Upper lobe of left lung (tissue), 6 donors: ENCODE data around the gene FADS2. TPM values are rescaled to one million over a fixed set of nuclear protein-coding genes. Genes with fewer than 3 reads are reported as not detected.

Source experiments
- ATAC-seq, 2 donors: fragments of 200-7000 bp; cut with Tn5 transposase; one replicate each; pipeline ENCODE4 v1.9.1; 2022; ENCODE audit warnings: mild to moderate bottlenecking in 2 of 2, moderate library complexity in 2 of 2; ENCODE audit not compliant: low FRiP score in 2 of 2
- DNase-seq, 2 donors: peaks; one replicate each; pipeline ENCODE4 v3.0.0-alpha.2; 2019 to 2020
- H3K27ac ChIP-seq, 4 donors: fragments of 200-600 bp; sonication (generic); one replicate each; pipeline ENCODE4 v1.5.1; 2016 to 2019
- H3K27me3 ChIP-seq, 4 donors: fragments of 200-600 bp; sonication (generic); one replicate each; pipeline ENCODE4 v1.5.1; 2017 to 2019
- H3K36me3 ChIP-seq, 4 donors: fragments of 200-600 bp; sonication (generic); one replicate each; pipeline ENCODE4 v1.5.1; 2016 to 2019
- H3K4me1 ChIP-seq, 4 donors: fragments of 200-600 bp; sonication (generic); one replicate each; pipeline ENCODE4 v1.5.1; 2018 to 2019
- H3K4me3 ChIP-seq, 4 donors: fragments of 200-600 bp; sonication (generic); one replicate each; pipeline ENCODE4 v1.5.1; 2017 to 2019; ENCODE audit warnings: mild to moderate bottlenecking in 2 of 4, moderate library complexity in 1 of 4
- H3K9me3 ChIP-seq, 4 donors: fragments of 200-600 bp; sonication (generic); one replicate each; pipeline ENCODE4 v1.5.1; 2018 to 2019
- CTCF ChIP-seq, 6 experiments: fragments of 450-650 bp in 4 of 6; fragments of 200-600 bp in 2 of 6; sonication (generic) in 2 of 6; IDR thresholded peaks; one replicate each; pipeline ENCODE4 v1.5.1; 2016 to 2019; ENCODE audit warnings: antibody characterized with exemption in 6 of 6
- EP300 ChIP-seq, 4 donors: sonication (generic); formaldehyde crosslinking; IDR thresholded peaks; one replicate each; pipeline ENCODE4 v1.5.1; 2017; ENCODE audit warnings: antibody characterized with exemption in 4 of 4, control low read depth in 2 of 4
- POLR2A ChIP-seq, 4 donors: fragments of 450-650 bp; IDR thresholded peaks; one replicate each; pipeline ENCODE4 v1.5.1; 2016 to 2017; ENCODE audit warnings: antibody characterized with exemption in 4 of 4, mild to moderate bottlenecking in 2 of 4
- POLR2AphosphoS5 ChIP-seq, 2 donors: sonication (generic); formaldehyde crosslinking; IDR thresholded peaks; one replicate each; pipeline ENCODE4 v1.5.1; 2017; ENCODE audit warnings: antibody characterized with exemption in 2 of 2
- WGBS, 2 donors: methylation state at CpG; one replicate each; pipeline ENCODE4 v1.1.5; 2017 to 2018; 5-methylcytosine and 5-hydroxymethylcytosine counted together
- total RNA-seq, 6 donors: library from RNA; depleted of rRNA in 4 of 6; stranded (reverse); fragments of >200 nt in 4 of 6; gene quantifications; one replicate each; pipeline versions ENCODE4 v1.1.0 to v1.2.1, GENCODE V29; 2016 to 2021
- donor health status: DM: no; HTN: no; CAD: no; lungs with moderate emphysema.
- donor health status: DM: no; HTN: yes; CAD: no; lungs with severe emphysema.

Gene FADS2
- total RNA-seq, 6 donors from 2014 or later, result 13.5 to 92.5 (median 50.7) TPM

- no peaks in the 10 kb centered on the region for H3K9me3 ChIP-seq
- H3K4me3 ChIP-seq, result no peak overlapping the region
- no peaks in the 10 kb centered on the region for H3K36me3 ChIP-seq
- DNase-seq (no peak), ATAC-seq (no peak)
- no peak for TF ChIP-seq EP300 (IDR thresholded peaks at IDR 0.05)
- no peaks in the 10 kb centered on the region for H3K27me3 ChIP-seq
- no peak overlapping the region for H3K27ac ChIP-seq
- peaks cover 8 to 21% (median 13%) of the 10 kb centered on the region in 4 donors for H3K4me1 ChIP-seq
- 73 to 81% methylated on average over 17 of the region's 17 CpGs for WGBS, 2 donors
Measured at GRCh38 chr11:61895046-61895717, 67.1 kb downstream of the FADS2 start.

GRCh38 chr11:61895718-61896059, 67.6 kb downstream of the FADS2 start:
- H3K4me3 ChIP-seq, result no peak overlapping the region
- 42 to 69% methylated on average over 4 of the region's 4 CpGs for WGBS, 2 donors
- DNase-seq (no peak), ATAC-seq (no peak)
- no peaks in the 10 kb centered on the region for H3K36me3 ChIP-seq
- TF ChIP-seq POLR2AphosphoS5 (IDR thresholded peaks at IDR 0.05) (no peak), EP300 (IDR thresholded peaks at IDR 0.05) (no peak), CTCF (IDR thresholded peaks at IDR 0.05) (no peak), POLR2A (IDR thresholded peaks at IDR 0.05) (no peak)
- H3K27ac ChIP-seq, result no peak overlapping the region
- H3K9me3 ChIP-seq, result no peaks in the 10 kb centered on the region
- peaks cover 3 to 16% (median 8%) of the 10 kb centered on the region in 4 donors for H3K4me1 ChIP-seq
- H3K27me3 ChIP-seq, result no peaks in the 10 kb centered on the region

GRCh38 chr11:61896665-61897386, 68.7 kb downstream of the FADS2 start:
- Histone ChIP-seq H3K27ac (no peak overlapping the region), H3K27me3 (no peaks in the 10 kb centered on the region), H3K4me3 (no peak overlapping the region), H3K9me3 (no peaks in the 10 kb centered on the region), H3K36me3 (no peaks in the 10 kb centered on the region), H3K4me1 (peaks cover 0 to 8% (median 3%) of the 10 kb centered on the region in 4 donors)
- DNase-seq (no peak), ATAC-seq (no peak)
- TF ChIP-seq EP300 (IDR thresholded peaks at IDR 0.05) (no peak), POLR2AphosphoS5 (IDR thresholded peaks at IDR 0.05) (no peak), CTCF (IDR thresholded peaks at IDR 0.05) (no peak), POLR2A (IDR thresholded peaks at IDR 0.05) (no peak)
- 85 to 86% methylated on average over 11 to 15 of the region's 15 CpGs for WGBS, 2 donors

- ATAC-seq (peak; percentile 79), DNase-seq (peak; percentile 78 to 89)
- Histone ChIP-seq H3K4me3 (no peak overlapping the region), H3K36me3 (no peaks in the 10 kb centered on the region), H3K27ac (peak overlapping the region in 1 of 4 donors; percentile 1), H3K27me3 (no peaks in the 10 kb centered on the region), H3K9me3 (no peaks in the 10 kb centered on the region), H3K4me1 (peaks cover 0 to 4% (median 0%) of the 10 kb centered on the region in 4 donors)
- 79 to 80% methylated on average over 10 to 14 of the region's 17 CpGs for WGBS, 2 donors
- TF ChIP-seq EP300 (IDR thresholded peaks at IDR 0.05), result no peak
- peak; percentile 80 to 90 (median 86) for TF ChIP-seq CTCF (IDR thresholded peaks at IDR 0.05)
Measured at GRCh38 chr11:61897387-61898246, 69.5 kb downstream of the FADS2 start.

GRCh38 chr11:61898247-61898582, 70.1 kb downstream of the FADS2 start:
- Histone ChIP-seq H3K4me3 (no peak overlapping the region), H3K4me1 (peaks cover 0 to 4% (median 0%) of the 10 kb centered on the region in 4 donors), H3K36me3 (no peaks in the 10 kb centered on the region), H3K27me3 (no peaks in the 10 kb centered on the region), H3K27ac (no peak overlapping the region), H3K9me3 (no peaks in the 10 kb centered on the region)
- TF ChIP-seq POLR2A (IDR thresholded peaks at IDR 0.05) (no peak), POLR2AphosphoS5 (IDR thresholded peaks at IDR 0.05) (no peak), CTCF (IDR thresholded peaks at IDR 0.05) (no peak), EP300 (IDR thresholded peaks at IDR 0.05) (no peak)
- ATAC-seq (no peak), DNase-seq (no peak)
- 79 to 82% methylated on average over 5 to 8 of the region's 9 CpGs for WGBS, 2 donors
